Neural crest cell (in vitro differentiated cells): ENCODE results near the gene ZNF324B. TPM values are rescaled to one million over a fixed set of nuclear protein-coding genes. Genes with fewer than 3 reads are reported as not detected.
A peak's percentile ranks its signal among the peaks of the same experiment; 100 is the strongest.
"Not testable (repeated sequence)": the region's sequence is repeated elsewhere in the genome, so short reads cannot be mapped to it uniquely, and the experiment has no call there.

ENCODE experiments used
- DNase-seq: peaks from one replicate; pipeline ENCODE4 v3.0.0; 2021; ENCODE audit warnings: low read depth, mixed read lengths, low spot score
- H3K27ac Mint-ChIP-seq: one replicate; pipeline ENCODE4 v1.8.0; 2021; ENCODE audit warnings: mild to moderate bottlenecking, mixed read lengths; ENCODE audit not compliant: unreplicated experiment
- H3K27me3 Mint-ChIP-seq: 2 replicates; pipeline ENCODE4 v1.8.0; 2021; ENCODE audit warnings: low read depth, mild to moderate bottlenecking, mixed read lengths
- H3K36me3 Mint-ChIP-seq: 2 replicates; pipeline ENCODE4 v1.8.0; 2021; ENCODE audit warnings: low read depth, mild to moderate bottlenecking, mixed read lengths
- H3K4me1 Mint-ChIP-seq: 2 replicates; pipeline ENCODE4 v1.8.0; 2021; ENCODE audit warnings: mixed read lengths
- H3K4me3 Mint-ChIP-seq: one replicate; pipeline ENCODE4 v1.8.0; 2021; ENCODE audit warnings: mild to moderate bottlenecking, mixed read lengths
- H3K9me3 Mint-ChIP-seq: 2 replicates; pipeline ENCODE4 v1.8.0; 2021; ENCODE audit warnings: mixed read lengths
- CTCF ChIP-seq: fragments of 200-600 bp; sonication (generic); conservative IDR thresholded peaks from 2 replicates; pipeline ENCODE4 v1.5.0; 2021; ENCODE audit warnings: antibody characterized with exemption, mild to moderate bottlenecking
- total RNA-seq: library from RNA; stranded (reverse); gene quantifications from 2 replicates; pipeline ENCODE4 v1.2.1, GENCODE V29; 2021

Gene ZNF324B
- total RNA-seq, 1 donor from 2014 or later = 14.8 TPM

GRCh38 chr19:58480481-58480830, 29.0 kb downstream of the ZNF324B start:
- H3K4me1 Mint-ChIP-seq = peaks cover 15% of the 10 kb centered on the region
- TF ChIP-seq CTCF = no peak
- H3K9me3 Mint-ChIP-seq = no peaks in the 10 kb centered on the region
- DNase-seq = no peak
- H3K27me3 Mint-ChIP-seq = peaks cover 7% of the 10 kb centered on the region
- no peak overlapping the region for H3K27ac Mint-ChIP-seq
- peaks cover 2% of the 10 kb centered on the region for H3K36me3 Mint-ChIP-seq
- H3K4me3 Mint-ChIP-seq = no peak overlapping the region

GRCh38 chr19:58480831-58481230, 29.4 kb downstream of the ZNF324B start:
- Mint-ChIP-seq H3K27ac (no peak overlapping the region), H3K4me1 (peaks cover 11% of the 10 kb centered on the region), H3K36me3 (peaks cover 2% of the 10 kb centered on the region), H3K9me3 (no peaks in the 10 kb centered on the region), H3K4me3 (peak overlapping the region; percentile 34), H3K27me3 (peaks cover 4% of the 10 kb centered on the region)
- no peak for DNase-seq
- no peak for TF ChIP-seq CTCF

- Mint-ChIP-seq H3K27ac (no peak overlapping the region), H3K9me3 (no peaks in the 10 kb centered on the region), H3K36me3 (peaks cover 2% of the 10 kb centered on the region), H3K27me3 (no peaks in the 10 kb centered on the region), H3K4me3 (peak overlapping the region; percentile 38), H3K4me1 (peaks cover 3% of the 10 kb centered on the region)
- no peak for DNase-seq
- TF ChIP-seq CTCF = no peak
These were observed 30.9 kb downstream of the ZNF324B start for GRCh38 chr19:58482372-58482771.

GRCh38 chr19:58483776-58484175, 32.4 kb downstream of the ZNF324B start:
- H3K9me3 Mint-ChIP-seq = no peaks in the 10 kb centered on the region
- no peak overlapping the region for H3K27ac Mint-ChIP-seq
- peaks cover 2% of the 10 kb centered on the region for H3K36me3 Mint-ChIP-seq

GRCh38 chr19:58484349-58484748, 32.9 kb downstream of the ZNF324B start:
- H3K27me3 Mint-ChIP-seq, H3K27ac Mint-ChIP-seq, H3K9me3 Mint-ChIP-seq, DNase-seq, H3K36me3 Mint-ChIP-seq, H3K4me3 Mint-ChIP-seq, H3K4me1 Mint-ChIP-seq: not testable (repeated sequence)
- TF ChIP-seq CTCF = peak; percentile 28

More at GRCh38 chr19:58483776-58484175, 32.4 kb downstream of the ZNF324B start:
- no peak for DNase-seq
- TF ChIP-seq CTCF = no peak
- Mint-ChIP-seq H3K27me3 (no peaks in the 10 kb centered on the region), H3K4me3 (no peak overlapping the region), H3K4me1 (peaks cover 3% of the 10 kb centered on the region)

- no peaks in the 10 kb centered on the region for H3K36me3 Mint-ChIP-seq
- no peak for TF ChIP-seq CTCF
- H3K27ac Mint-ChIP-seq = no peak overlapping the region
- no peak overlapping the region for H3K4me3 Mint-ChIP-seq
- peaks cover 6% of the 10 kb centered on the region for H3K4me1 Mint-ChIP-seq
- DNase-seq = no peak
- H3K9me3 Mint-ChIP-seq = no peaks in the 10 kb centered on the region
- H3K27me3 Mint-ChIP-seq = no peaks in the 10 kb centered on the region
These were observed 40.0 kb downstream of the ZNF324B start for GRCh38 chr19:58491393-58491792.
